GM12874 (cell line): Measurements from ENCODE around the gene AUP1.

ENCODE experiments used
- CTCF ChIP-seq: IDR thresholded peaks from 2 replicates; pipeline ENCODE4 v1.5.1; 2011; ENCODE audit warnings: low read depth, mild to moderate bottlenecking, control low read depth, low read length, moderate library complexity; ENCODE audit not compliant: insufficient read depth

Gene AUP1

DNA sequence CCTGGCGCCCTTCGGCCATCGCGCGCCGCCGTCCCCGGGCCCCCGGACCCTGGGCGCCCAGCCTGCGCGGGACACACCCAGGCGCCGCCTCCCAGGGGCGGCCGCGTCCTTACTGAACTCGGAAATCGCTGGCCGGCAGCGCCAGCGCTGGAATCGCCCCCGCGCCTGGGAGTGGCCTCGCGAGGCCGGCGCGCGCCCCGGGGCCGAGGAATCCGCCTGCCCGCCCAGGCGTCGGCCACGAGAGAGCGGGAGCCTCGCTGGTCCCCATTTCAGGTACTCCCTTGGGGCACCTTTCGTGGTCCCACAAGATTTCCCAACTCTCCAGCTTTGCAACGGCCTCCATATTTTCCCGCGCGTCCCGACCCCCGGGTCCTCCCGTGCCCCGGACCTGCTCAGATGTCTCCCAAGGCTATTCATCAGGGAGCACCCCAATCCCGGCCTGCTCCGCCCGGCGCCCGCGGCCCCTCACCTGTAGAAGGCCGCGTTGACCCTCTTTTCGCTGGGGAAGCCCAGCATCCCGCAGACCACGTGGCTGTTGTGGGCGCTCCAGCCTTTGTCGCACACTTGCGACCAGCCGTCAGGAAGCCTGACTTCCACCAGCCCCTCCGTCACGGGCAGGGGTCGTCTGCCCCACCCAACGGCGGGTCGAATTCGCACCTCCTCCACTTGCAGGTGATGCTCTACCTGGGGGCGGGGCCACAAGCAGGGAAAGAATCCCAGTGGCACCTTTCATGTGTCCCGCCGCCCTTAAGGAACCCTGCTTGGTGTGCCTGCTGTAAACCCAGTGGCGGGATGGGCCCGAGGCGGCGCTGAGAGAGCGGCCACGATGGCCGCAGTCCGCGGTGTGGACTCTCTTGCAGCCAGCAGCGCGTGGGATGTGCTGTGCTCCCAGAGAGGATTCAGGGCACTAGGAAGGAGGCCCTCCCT, 19.7 kb upstream of the AUP1 start:
- TF ChIP-seq CTCF: no peak

DNA sequence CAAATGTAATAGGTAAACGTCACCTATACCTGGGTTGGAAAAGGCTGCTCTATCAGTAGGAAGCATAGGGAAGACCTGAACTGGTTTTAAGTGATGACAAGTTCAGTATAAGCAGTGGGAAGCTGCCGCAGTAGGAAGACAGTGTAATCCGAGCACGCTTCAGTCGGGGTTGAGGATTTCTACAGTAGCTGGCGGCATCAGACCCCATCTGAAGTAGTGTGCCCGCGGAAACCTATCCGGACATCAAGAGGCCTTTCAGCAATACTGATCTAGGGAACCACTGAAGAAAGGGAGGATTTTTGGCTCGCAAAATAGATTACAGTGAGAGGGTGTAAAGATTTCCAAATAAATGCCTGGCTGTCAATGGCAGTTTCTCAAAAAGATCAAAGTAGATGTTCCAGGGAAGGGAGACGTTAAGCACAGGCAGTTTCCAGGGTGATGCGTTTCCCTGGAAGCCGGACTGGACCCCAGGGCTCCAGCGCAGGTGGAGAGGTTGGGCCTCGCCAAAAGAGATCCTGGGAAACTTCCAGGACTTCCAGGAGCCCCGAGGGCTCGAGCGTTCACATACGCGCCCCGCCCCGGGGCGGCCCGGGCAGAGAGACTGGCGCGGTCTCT, 18.9 kb upstream of the AUP1 start:
- no peak for TF ChIP-seq CTCF

DNA sequence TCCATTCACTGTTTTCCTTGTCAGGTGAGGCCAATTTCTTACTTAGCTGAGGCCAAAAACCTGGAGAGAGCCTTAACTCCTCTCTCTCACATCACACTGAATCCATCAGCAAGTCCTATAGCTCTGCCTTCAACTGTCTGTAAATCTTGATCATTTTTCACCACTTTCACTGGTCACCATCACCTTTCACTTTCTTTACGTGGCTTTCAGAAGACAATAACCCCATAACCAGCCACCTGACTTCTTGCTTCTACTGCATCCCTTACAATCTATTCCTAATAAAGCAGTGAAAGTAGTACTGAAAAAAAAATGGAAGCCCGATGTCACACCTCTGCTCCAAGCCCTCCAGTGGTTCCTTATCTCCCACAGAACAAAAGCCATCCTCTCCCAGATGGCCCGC, 16.5 kb upstream of the AUP1 start:
- no peak for TF ChIP-seq CTCF

DNA sequence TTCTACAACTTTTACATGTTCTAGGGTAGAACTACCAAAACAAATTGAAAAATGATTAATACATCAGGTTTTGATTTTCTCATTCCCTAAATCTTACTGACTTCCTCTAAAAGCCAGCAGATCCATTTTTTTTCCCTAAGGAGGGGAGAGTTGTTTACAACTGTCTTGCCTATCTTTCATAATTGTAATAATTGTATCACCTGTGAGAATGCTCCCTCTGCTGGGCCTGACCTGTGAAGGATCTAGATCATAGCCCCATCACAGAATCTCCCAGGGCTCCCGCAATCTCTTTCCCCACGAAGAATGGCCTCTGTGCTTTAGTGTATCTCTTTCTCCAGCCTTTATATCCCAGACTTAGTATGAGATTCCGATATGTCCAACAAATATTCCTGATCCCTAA, 15.1 kb upstream of the AUP1 start:
- TF ChIP-seq CTCF: peak; percentile 28; the same call in 1 of the 2 replicates

GRCh38 chr2:74542978-74543377, 13.5 kb upstream of the AUP1 start:
- no peak for TF ChIP-seq CTCF

- no peak for TF ChIP-seq CTCF
Measured at GRCh38 chr2:74540291-74540690, 10.8 kb upstream of the AUP1 start.

- TF ChIP-seq CTCF: no peak
Measured at GRCh38 chr2:74538881-74539339, 9.4 kb upstream of the AUP1 start.
